ENCODE results near the gene NEK6. TPM values are rescaled to one million over a fixed set of nuclear protein-coding genes. Genes with fewer than 3 reads are reported as not detected.

Gene NEK6
- total and polyA plus RNA-seq, 9 of the 15 experiments (the other 6 are each of a cell fraction or from before 2014, with no cell fraction given): 3.1 to 19.0 (median 8.4) TPM

DNA sequence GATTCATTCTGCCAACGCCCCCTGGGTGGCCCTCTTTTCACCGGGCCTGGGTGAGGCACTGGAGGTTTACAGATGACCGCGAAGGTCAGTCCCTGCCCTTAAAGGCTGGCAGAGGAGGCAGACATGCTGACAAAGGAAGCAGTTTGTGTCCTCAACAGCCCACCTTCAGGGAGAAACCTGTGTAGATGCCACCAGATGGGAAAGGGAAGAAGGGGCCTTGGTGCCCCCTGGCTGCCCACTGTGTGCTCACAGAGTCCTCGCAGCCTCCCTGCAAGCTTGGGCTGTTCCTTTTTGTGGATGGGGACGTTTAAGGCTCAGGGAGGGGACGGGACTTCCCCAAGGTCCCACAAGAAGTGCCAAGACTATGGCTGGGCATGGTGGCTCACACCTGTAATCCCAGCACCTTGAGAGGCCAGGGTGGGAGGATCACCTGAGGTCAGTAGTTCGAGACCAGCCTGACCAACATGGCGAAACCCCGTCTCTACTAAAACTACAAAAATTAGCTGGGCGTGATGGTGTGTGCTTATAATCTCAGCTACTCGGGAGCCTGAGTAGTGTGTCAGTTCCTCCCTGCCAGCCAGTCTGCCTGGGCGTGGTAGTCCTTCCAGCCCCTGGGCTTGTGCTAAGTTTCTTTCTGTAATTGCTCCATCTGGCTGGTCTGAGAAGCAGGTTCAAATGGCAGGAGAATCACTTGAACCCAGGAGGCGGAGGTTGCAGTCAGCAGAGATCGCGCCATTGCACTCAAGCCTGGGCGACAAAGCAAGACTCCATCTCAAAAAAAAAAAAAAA, 36.2 kb downstream of the NEK6 start:
- in situ Hi-C loops (cut with MboI): no loop called here
- 57% methylated on average over 13 of the region's 17 CpGs for WGBS (ENCODE audit: insufficient coverage, low coverage, missing lambda C conversion rate)
- Histone ChIP-seq H3K27me3 (ENCODE audit: control insufficient read depth in 2 of 2, insufficient read depth in 2 of 2, low read length in 2 of 2) (no peaks in the 10 kb centered on the region; a peak in 1 of 5 replicates), H3K4me2 (ENCODE audit: insufficient read depth, low read length) (no peak overlapping the region), H2AFZ (ENCODE audit: low read depth, low read length) (no peak overlapping the region), H3K79me2 (ENCODE audit: control insufficient read depth, insufficient read depth, low read length) (no peaks in the 10 kb centered on the region), H3K4me3 (no peak overlapping the region), H3K9ac (ENCODE audit: insufficient read depth in 1 of 2, low read depth in 2 of 2, low read length in 2 of 2) (peak overlapping the region in 1 of 2 experiments; percentile 45; a peak in 1 of 4 replicates), H3K36me3 (ENCODE audit: control insufficient read depth, insufficient read depth, low read length) (no peaks in the 10 kb centered on the region), H3K27ac (ENCODE audit: extremely low read depth, low read depth, low read length) (no peak overlapping the region), H3K4me1 (replicated peaks in 1 of 2; ENCODE audit: control insufficient read depth in 2 of 2, insufficient read depth in 2 of 2, low read length in 2 of 2) (peaks cover 0 to 28% of the 10 kb centered on the region in 2 experiments; a peak in 2 of 5 replicates), H3K9me3 (replicated peaks; ENCODE audit: control insufficient read depth, insufficient read depth, low read depth, low read length) (no peaks in the 10 kb centered on the region), H4K20me1 (replicated peaks; ENCODE audit: control insufficient read depth, insufficient read depth, low read length) (peaks cover 57% of the 10 kb centered on the region), H3K9me1 (ENCODE audit: control insufficient read depth, insufficient read depth, low read length) (no peaks in the 10 kb centered on the region)
- TF ChIP-seq GTF2F1 (IDR thresholded peaks at IDR 0.05; ENCODE audit: low read depth, low read length) (no peak), PHB2 (IDR thresholded peaks at IDR 0.05; ENCODE audit: low read depth) (no peak), KDM2B (CRISPR knock-in tag; IDR thresholded peaks at IDR 0.05) (no peak)
- TF ChIP-seq, protein P1, sequence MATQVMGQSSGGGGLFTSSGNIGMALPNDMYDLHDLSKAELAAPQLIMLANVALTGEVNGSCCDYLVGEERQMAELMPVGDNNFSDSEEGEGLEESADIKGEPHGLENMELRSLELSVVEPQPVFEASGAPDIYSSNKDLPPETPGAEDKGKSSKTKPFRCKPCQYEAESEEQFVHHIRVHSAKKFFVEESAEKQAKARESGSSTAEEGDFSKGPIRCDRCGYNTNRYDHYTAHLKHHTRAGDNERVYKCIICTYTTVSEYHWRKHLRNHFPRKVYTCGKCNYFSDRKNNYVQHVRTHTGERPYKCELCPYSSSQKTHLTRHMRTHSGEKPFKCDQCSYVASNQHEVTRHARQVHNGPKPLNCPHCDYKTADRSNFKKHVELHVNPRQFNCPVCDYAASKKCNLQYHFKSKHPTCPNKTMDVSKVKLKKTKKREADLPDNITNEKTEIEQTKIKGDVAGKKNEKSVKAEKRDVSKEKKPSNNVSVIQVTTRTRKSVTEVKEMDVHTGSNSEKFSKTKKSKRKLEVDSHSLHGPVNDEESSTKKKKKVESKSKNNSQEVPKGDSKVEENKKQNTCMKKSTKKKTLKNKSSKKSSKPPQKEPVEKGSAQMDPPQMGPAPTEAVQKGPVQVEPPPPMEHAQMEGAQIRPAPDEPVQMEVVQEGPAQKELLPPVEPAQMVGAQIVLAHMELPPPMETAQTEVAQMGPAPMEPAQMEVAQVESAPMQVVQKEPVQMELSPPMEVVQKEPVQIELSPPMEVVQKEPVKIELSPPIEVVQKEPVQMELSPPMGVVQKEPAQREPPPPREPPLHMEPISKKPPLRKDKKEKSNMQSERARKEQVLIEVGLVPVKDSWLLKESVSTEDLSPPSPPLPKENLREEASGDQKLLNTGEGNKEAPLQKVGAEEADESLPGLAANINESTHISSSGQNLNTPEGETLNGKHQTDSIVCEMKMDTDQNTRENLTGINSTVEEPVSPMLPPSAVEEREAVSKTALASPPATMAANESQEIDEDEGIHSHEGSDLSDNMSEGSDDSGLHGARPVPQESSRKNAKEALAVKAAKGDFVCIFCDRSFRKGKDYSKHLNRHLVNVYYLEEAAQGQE (IDR thresholded peaks at IDR 0.05; ENCODE audit: borderline replicate concordance): peak; percentile 20; the same call in 1 of the 2 replicates
- TF ChIP-seq, protein P1 (CRISPR knock-in tag; IDR thresholded peaks at IDR 0.05; ENCODE audit: low read depth): no peak
- TF ChIP-seq, protein P2, sequence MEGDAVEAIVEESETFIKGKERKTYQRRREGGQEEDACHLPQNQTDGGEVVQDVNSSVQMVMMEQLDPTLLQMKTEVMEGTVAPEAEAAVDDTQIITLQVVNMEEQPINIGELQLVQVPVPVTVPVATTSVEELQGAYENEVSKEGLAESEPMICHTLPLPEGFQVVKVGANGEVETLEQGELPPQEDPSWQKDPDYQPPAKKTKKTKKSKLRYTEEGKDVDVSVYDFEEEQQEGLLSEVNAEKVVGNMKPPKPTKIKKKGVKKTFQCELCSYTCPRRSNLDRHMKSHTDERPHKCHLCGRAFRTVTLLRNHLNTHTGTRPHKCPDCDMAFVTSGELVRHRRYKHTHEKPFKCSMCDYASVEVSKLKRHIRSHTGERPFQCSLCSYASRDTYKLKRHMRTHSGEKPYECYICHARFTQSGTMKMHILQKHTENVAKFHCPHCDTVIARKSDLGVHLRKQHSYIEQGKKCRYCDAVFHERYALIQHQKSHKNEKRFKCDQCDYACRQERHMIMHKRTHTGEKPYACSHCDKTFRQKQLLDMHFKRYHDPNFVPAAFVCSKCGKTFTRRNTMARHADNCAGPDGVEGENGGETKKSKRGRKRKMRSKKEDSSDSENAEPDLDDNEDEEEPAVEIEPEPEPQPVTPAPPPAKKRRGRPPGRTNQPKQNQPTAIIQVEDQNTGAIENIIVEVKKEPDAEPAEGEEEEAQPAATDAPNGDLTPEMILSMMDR (IDR thresholded peaks at IDR 0.05 in 2 of 3, conservative IDR thresholded peaks at IDR 0.05 in 1 of 3; ENCODE audit: insufficient read depth in 2 of 3, low read depth in 1 of 3, low read length in 3 of 3): peak in 1 of 3 experiments; percentile 24; a peak in 2 of 6 replicates
- intact Hi-C loops (cut with micrococcal nuclease): no loop called here
- no peak for DNase-seq (ENCODE audit: extremely low read depth in 1 of 4, low spot score in 3 of 4)
- ChIA-PET POLR2A (no interaction called here), CTCF (ENCODE audit: low intra/inter-chr PET ratio) (interaction anchor here (1.1 to 1.6 kb wide), 2 partner anchors 160 to 167 kb away, joined by 4 to 7 read pairs; no protein-coding TSS in a partner anchor)
- no peak for FAIRE-seq
- no TSS peak for BruUV-seq (replicated peaks)
- no peak for ATAC-seq

Data from K562 (cell line).